HK-2 (cell line): ENCODE results near the gene SHISA9.
"Not testable (repeated sequence)": the region's sequence is repeated elsewhere in the genome, so short reads cannot be mapped to it uniquely, and the experiment has no call there.

Experiments used
- DNase-seq: peaks from one replicate; pipeline ENCODE4 v3.0.0-alpha.2; 2018; ENCODE audit not compliant: unreplicated experiment

Gene SHISA9

GRCh38 chr16:12900156-12900555, 1.2 kb upstream of the SHISA9 start:
- no peak for DNase-seq

GRCh38 chr16:12900599-12901203, 697 bp upstream of the SHISA9 start:
- DNase-seq, result no peak

- peak; percentile 71 for DNase-seq
These were observed 198 bp upstream of the SHISA9 start for GRCh38 chr16:12901204-12901596.

GRCh38 chr16:12902511-12903372, 1.3 kb downstream of the SHISA9 start:
- DNase-seq, result peak; percentile 36

- DNase-seq, result no peak
These were observed 2.3 kb downstream of the SHISA9 start for GRCh38 chr16:12903407-12904328.

- no peak for DNase-seq
These were observed 2.9 kb downstream of the SHISA9 start for GRCh38 chr16:12904329-12904671.

GRCh38 chr16:12906271-12906670, 4.9 kb downstream of the SHISA9 start:
- DNase-seq, result no peak

GRCh38 chr16:12906765-12907516, 5.5 kb downstream of the SHISA9 start:
- DNase-seq, result no peak

GRCh38 chr16:12907670-12908233, 6.4 kb downstream of the SHISA9 start:
- no peak for DNase-seq

- no peak for DNase-seq
These were observed 15.8 kb downstream of the SHISA9 start for GRCh38 chr16:12917246-12917645.

- no peak for DNase-seq
These were observed 16.3 kb downstream of the SHISA9 start for GRCh38 chr16:12917653-12918052.

- no peak for DNase-seq
These were observed 19.3 kb downstream of the SHISA9 start for GRCh38 chr16:12920739-12921138.

GRCh38 chr16:12923640-12924039, 22.2 kb downstream of the SHISA9 start:
- not testable (repeated sequence) for DNase-seq

- no peak for DNase-seq
These were observed 23.8 kb downstream of the SHISA9 start for GRCh38 chr16:12925026-12925800.

GRCh38 chr16:12927591-12927990, 26.2 kb downstream of the SHISA9 start:
- no peak for DNase-seq

- DNase-seq, result no peak
These were observed 29.5 kb downstream of the SHISA9 start for GRCh38 chr16:12930881-12931280.

GRCh38 chr16:12936391-12936790, 35.0 kb downstream of the SHISA9 start:
- no peak for DNase-seq

GRCh38 chr16:12941896-12942295, 40.5 kb downstream of the SHISA9 start:
- no peak for DNase-seq

- DNase-seq, result no peak
These were observed 41.5 kb downstream of the SHISA9 start for GRCh38 chr16:12942861-12943260.

GRCh38 chr16:12944300-12944699, 42.9 kb downstream of the SHISA9 start:
- DNase-seq, result no peak

- DNase-seq, result no peak
These were observed 50.0 kb downstream of the SHISA9 start for GRCh38 chr16:12951392-12951791.
